Stimulated activated naive CD8-positive, alpha-beta T cell treated with anti-CD3 and anti-CD28 coated beads, Interleukin-15, Interleukin-2, amounts not matched to agents 100 ng/mL and 50 ng/mL, for 24 hours (primary cell): ENCODE measurements around the gene OR6Q1.

Source experiments
- H3K27ac Mint-ChIP-seq: one replicate; pipeline ENCODE4 v1.8.0; 2021; ENCODE audit warnings: mild to moderate bottlenecking, mixed read lengths
- H3K27me3 Mint-ChIP-seq: one replicate; pipeline ENCODE4 v1.8.0; 2021; ENCODE audit warnings: mixed read lengths
- H3K36me3 Mint-ChIP-seq: one replicate; pipeline ENCODE4 v1.8.0; 2021; ENCODE audit warnings: low read depth, mixed read lengths
- H3K4me1 Mint-ChIP-seq: one replicate; pipeline ENCODE4 v1.8.0; 2021; ENCODE audit warnings: low read depth, mixed read lengths
- H3K4me3 Mint-ChIP-seq: one replicate; pipeline ENCODE4 v1.8.0; 2021; ENCODE audit warnings: mild to moderate bottlenecking, mixed read lengths
- H3K9me3 Mint-ChIP-seq: one replicate; pipeline ENCODE4 v1.8.0; 2021; ENCODE audit warnings: mixed read lengths

OR6Q1 gene

GRCh38 chr11:58070585-58070984 lies 39.8 kb downstream of the OR6Q1 start:
- H3K9me3 Mint-ChIP-seq, result no peaks in the 10 kb centered on the region
- H3K4me1 Mint-ChIP-seq, result no peaks in the 10 kb centered on the region
- peaks cover 7% of the 10 kb centered on the region for H3K27me3 Mint-ChIP-seq
- H3K36me3 Mint-ChIP-seq, result no peaks in the 10 kb centered on the region
- H3K4me3 Mint-ChIP-seq, result no peak overlapping the region
- H3K27ac Mint-ChIP-seq, result no peak overlapping the region

DNA sequence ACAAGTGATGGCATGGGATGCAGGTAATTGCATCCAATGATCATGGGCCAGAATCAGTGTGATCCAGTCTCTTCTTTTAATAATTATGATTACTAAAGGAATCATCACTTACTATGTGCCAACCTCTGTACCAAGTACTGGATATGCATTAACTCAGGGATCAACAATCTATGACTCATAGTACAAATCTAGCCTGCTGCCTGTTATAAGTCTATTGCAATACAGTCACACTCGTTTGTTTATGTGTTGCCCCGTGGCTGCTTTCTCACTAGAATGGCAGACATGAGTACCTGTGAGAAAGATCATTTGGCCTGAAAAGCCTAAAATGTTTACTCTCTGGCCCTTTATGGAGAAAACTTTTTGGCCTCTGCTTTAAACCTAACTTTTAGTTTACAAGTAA lies 45.0 kb downstream of the OR6Q1 start:
- Mint-ChIP-seq H3K36me3 (no peaks in the 10 kb centered on the region), H3K9me3 (no peaks in the 10 kb centered on the region), H3K27ac (no peak overlapping the region), H3K27me3 (peaks cover 7% of the 10 kb centered on the region), H3K4me1 (no peaks in the 10 kb centered on the region), H3K4me3 (no peak overlapping the region)
